HG03064 (cell line): ENCODE results near the gene CRHBP.
"Not testable (repeated sequence)": the region's sequence is repeated elsewhere in the genome, so short reads cannot be mapped to it uniquely, and the experiment has no call there.

Source experiments
- ATAC-seq: cut with Tn5 transposase; IDR thresholded peaks from one replicate; pipeline ENCODE4 v1.9.1; 2021; ENCODE audit warnings: low read depth; ENCODE audit not compliant: unreplicated experiment

CRHBP gene

GRCh38 chr5:76958991-76959767 is 6.3 kb downstream of the CRHBP start:
- ATAC-seq: no peak

GRCh38 chr5:76960004-76960625 is 7.3 kb downstream of the CRHBP start:
- ATAC-seq: no peak

DNA sequence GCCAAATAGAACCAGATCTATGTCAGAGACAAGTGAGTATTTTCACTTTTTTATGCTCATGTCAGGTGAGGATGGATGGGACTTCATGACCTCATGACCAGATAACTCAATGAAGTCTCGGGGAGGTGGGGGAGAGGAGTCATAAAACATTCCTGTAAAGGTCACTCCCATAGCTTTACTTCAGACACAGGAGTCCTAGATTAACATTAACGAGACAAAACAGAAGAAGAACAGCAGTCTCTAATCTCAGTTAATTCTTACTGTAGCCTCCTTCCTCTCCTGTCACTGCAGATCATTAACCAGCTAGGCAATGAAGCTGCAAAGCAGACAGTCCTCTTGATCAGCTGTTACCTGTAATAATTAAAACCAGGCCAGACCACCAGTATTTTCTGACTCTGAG is 11.2 kb downstream of the CRHBP start:
- ATAC-seq: no peak

GRCh38 chr5:76971511-76971910 is 18.7 kb downstream of the CRHBP start:
- no peak for ATAC-seq

DNA sequence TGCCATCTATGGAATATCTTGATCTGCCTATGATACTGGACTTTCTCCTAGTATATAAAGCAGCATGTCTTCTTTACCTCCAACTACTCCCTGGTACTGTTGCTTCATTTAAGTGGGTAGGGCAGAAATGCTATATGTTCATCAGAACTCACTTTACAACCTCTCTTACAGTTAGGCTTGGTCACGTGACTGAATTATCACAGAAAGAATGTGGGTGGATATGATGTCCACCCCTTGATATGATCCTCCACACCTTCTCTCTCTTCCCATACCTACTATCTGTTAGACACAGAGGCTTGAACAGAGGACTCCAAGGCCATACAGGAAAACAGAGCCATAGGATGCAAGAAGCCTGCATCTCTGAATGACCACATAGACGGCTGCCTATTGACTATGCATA is 19.8 kb downstream of the CRHBP start:
- ATAC-seq: no peak

DNA sequence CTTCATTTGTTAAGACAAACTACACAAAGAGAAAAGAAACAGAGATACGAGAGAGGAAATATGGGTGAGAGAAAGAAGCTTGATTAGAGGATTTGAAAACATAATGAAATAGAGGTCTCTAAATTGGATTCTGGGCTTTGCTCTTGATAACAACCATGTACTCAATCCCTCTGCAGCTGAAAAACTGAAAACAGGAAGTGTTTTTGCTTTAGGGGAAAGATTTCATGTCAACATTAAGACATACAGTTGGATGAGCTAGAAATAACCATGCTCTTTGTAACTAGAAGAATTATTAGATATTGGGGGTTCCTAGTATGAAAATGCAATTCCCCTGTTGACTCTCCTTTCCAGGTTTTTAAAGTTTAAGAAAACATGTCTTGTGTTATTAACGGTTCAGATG is 21.9 kb downstream of the CRHBP start:
- ATAC-seq: no peak

DNA sequence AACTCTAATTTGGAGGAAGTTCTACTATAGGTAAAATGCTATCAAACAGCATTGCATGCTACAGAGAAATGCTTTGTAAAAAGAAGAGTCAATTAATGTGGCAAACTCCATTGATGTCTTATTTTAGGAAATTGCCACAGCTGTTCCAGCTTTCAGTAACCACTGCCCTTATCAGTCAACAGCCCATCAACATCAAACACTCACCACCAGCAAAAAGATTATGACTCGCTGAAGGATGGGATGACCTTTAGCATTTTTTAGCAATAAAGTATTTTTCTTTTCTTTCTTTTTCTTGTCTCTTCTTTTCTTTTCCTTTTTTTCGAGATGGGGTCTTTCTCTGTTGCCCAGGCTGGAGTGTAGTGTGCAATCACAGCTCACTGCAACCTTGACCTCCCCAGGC is 26.0 kb downstream of the CRHBP start:
- ATAC-seq: no peak

DNA sequence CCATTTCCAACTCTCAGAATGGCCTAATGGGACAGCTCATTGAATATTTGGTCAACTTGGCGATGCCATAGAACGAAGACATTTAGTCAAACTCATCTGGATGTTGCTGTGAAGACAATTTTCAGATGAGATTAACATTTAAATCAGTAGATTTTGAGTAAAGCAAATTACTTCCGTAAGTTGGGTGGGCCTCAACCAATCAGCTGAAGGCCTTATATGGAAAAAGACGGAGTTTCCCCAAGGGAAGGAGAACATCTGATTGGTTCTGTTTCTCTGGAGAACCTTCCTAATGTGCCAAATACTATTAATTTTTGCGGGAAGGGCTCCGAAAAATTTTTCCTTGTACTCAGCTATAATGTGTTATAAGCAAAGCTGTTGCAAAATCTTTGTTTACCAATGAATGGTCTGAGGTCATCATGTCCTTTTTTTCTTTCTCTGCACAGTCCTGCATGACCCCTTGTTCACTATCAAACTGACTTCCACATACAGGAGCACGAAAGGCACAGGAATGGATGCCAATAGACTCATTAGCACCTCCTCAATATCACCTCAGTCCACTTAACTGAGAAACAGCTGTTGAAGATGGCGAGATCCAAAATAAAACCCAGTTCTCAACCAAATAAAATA is 27.8 kb downstream of the CRHBP start:
- no peak for ATAC-seq

- ATAC-seq: no peak
These were observed 29.6 kb downstream of the CRHBP start for GRCh38 chr5:76982450-76982849.

DNA sequence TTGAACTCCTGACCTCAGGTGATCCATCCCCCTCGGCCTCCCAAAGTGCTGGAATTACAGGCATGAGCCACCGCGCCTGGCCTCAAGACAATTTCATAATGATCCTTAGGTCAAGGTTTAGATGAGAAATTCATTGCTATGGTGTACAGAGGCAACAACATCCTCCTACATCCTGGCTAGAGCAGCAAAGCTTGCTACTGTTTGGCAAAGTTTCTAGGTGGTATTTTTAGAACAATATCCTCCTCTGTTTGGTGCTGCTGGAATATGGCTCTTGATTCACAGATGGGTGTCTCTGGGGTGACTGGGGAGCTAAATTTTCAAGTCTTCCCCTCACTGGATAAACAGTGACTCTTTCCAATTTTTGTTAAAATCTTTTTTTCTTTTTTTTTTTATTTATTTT is 30.6 kb downstream of the CRHBP start:
- no peak for ATAC-seq

DNA sequence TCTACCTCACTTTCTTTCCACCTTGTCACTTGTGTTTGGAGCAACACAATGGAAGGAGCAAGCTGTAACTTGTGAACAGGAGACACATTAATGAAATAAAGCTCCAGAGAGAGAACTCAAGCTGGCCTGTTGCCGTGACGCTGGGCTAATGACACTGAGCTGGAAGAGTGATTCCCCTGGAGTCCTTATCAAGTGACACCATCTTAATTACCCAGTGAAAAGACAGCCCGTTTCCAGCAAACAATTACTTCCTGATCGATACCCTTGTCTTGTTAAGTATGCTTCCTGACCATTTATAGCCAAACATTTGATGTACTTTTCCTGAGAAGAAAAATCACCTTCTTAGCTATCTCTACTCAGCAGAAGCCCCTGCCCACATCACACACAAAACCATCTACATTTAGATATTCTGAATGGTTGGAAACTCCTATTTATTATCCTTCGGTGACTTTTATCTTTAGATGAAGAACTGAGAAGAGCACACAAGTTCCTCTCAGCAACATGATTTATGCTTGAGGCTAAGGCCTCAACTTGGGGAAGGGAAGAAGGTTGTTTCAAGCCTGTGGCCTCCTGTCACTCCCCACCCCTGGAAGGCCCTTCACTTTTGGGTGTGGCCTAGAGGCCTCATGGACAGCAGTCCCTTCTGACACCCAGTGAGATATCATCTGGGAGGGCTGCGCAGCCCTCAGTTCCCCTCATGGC is 34.1 kb downstream of the CRHBP start:
- no peak for ATAC-seq

GRCh38 chr5:76990899-76991459 is 38.1 kb downstream of the CRHBP start:
- ATAC-seq: no peak

- ATAC-seq: not testable (repeated sequence)
These were observed 40.6 kb downstream of the CRHBP start for GRCh38 chr5:76993436-76993835.

DNA sequence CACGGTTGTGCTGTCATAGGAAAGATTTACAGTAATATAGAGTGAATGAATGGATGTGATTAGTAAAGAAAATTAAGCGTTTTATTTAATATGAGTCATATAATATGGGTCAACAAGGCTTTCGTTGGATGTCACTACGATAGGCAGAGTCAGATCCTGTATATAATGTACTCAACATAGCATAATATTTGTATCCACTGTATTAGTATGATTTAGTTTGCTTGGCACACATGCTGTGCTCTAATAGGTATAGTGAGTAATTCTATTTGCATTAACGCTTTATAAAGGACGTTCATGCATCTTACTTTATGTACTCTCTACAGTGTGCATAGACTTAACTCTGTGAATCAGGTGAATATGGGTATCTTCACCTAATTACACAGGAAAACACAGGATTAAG is 41.5 kb downstream of the CRHBP start:
- no peak for ATAC-seq

- ATAC-seq: not testable (repeated sequence)
These were observed 45.4 kb downstream of the CRHBP start for GRCh38 chr5:76998251-76998650.

DNA sequence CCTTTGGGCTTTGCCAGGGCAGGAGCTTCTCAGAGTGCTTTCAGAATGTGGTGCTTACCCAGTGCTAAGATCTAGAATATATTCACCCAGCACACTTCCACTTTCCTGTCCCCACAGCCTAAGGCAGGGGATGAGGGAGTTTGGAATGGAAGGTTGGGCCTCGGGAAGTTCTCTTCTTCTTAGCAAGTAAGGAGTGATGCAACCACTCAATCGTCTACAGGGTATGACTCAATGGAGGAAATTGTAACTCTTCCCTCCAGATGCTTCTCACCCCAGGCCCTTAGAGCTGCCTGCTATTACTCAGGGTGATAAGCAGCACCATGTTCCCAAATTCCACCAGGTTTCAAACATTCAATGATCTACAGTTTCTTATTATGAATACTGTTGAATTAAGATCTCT is 46.6 kb downstream of the CRHBP start:
- no peak for ATAC-seq

GRCh38 chr5:77003246-77003645 is 50.4 kb downstream of the CRHBP start:
- ATAC-seq: no peak

GRCh38 chr5:77006124-77006523 is 53.3 kb downstream of the CRHBP start:
- no peak for ATAC-seq

DNA sequence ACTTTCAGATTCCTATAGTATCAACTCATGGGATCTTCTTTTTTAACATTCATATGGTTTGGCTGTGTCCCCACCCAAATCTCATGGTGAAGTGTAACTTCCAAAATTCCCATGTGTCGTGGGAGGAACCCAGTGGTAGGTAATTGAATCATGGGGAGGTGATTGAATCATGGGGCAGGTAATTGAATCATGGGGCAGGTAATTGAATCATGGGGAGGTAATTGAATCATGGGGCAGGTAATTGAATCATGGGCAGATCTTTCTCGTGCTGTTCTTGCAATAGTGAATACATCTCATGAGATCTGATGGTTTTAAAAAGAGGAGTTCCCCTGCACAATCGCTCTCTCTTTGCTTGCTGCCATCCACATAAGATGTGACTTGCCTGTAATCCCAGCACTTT is 55.6 kb downstream of the CRHBP start:
- ATAC-seq: no peak

DNA sequence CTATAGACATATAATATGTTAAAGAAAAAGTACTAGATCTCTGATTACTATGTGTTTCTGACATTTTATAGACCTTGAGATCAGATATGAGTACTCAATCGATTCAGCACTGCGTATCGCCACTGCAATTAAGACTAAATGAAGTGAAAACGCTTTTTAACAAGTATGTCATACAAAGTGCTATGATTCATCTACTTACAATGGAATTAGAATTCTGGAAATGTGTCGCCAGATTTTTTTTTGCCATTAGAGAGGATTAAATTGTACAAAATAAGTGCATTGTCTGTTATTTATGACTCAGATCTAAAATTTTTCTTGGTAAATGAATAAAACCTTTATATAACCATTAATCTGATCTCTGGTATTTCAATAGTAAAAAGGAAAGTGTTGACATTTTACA is 57.4 kb downstream of the CRHBP start:
- ATAC-seq: no peak

GRCh38 chr5:77011498-77011897 is 58.7 kb downstream of the CRHBP start:
- ATAC-seq: no peak
